BLaER1 treated with 17β-estradiol and CSF1 and Interleukin-3, amounts not matched to agents 10 nM and 100 nM (cell line): Measurements from ENCODE around the gene RD3L.

Source experiments
- H3K27ac ChIP-seq, 11 experiments: shearing (Covaris generic); formaldehyde crosslinking; 2 replicates each; pipeline ENCODE4 v1.8.1; 2022
- H3K27me3 ChIP-seq, 11 experiments: shearing (Covaris generic); formaldehyde crosslinking; 2 replicates each; pipeline ENCODE4 v1.8.1; 2022
- H3K36me3 ChIP-seq, 11 experiments: shearing (Covaris generic); formaldehyde crosslinking; 2 replicates each; pipeline ENCODE4 v1.8.1; 2022
- H3K4me1 ChIP-seq, 10 experiments: shearing (Covaris generic); formaldehyde crosslinking; 2 replicates each; pipeline ENCODE4 v1.8.1; 2022
- H3K4me2 ChIP-seq, 11 experiments: shearing (Covaris generic); formaldehyde crosslinking; 2 replicates each; pipeline ENCODE4 v1.8.1; 2022
- H3K4me3 ChIP-seq, 10 experiments: shearing (Covaris generic); formaldehyde crosslinking; 2 replicates each; pipeline ENCODE4 v1.8.1; 2022
- H3K9ac ChIP-seq, 11 experiments: shearing (Covaris generic); formaldehyde crosslinking; 2 replicates each; pipeline ENCODE4 v1.8.1; 2022
- H3K9me3 ChIP-seq, 11 experiments: shearing (Covaris generic); formaldehyde crosslinking; replicated peaks in 1 of 11; 2 replicates each; pipeline ENCODE4 v1.8.1; 2022
- H4K20me1 ChIP-seq, 11 experiments: shearing (Covaris generic); formaldehyde crosslinking; 2 replicates each; pipeline ENCODE4 v1.8.1; 2022
- Cebpa-rat ChIP-seq, 11 experiments: shearing (Covaris generic); IDR thresholded peaks; 2 replicates each; pipeline ENCODE4 v1.8.1; 2022

The RD3L gene

DNA sequence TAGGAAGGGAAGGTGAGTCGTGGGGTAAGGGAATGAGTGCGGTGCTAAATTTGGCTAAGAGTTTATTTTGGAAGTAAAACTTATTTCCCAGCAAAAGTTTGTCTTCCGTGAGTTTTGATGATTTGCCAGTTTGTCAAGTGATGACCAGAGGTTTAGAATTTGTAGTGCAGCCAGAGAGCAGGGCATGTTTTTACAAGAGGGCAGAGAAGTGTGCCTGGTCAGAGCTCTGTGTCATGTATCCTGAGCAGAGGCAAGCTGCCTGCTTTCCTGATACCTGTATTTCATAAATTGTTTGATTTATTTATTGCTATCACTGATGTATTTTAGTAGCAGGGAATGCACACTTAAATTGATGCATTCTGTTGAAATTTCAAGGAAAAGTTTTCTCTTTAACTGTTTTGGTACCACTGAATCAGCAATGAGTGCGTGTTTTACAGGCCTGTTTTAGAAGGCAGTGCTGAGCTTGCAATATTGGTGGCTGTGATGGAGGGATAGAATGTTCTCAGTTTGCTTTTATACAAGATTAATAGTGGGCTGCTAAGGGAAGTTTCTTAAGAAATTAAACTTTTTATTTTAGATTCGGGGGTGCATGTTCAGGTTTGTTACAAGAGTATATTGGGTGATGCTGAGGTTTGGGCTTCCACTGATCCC lies 19.7 kb upstream of the RD3L start:
- Histone ChIP-seq H3K4me1 (no peaks in the 10 kb centered on the region; a peak in 1 of 20 replicates), H3K9me3 (no peaks in the 10 kb centered on the region), H3K4me3 (no peak overlapping the region), H3K9ac (no peak overlapping the region), H3K36me3 (no peaks in the 10 kb centered on the region), H3K27me3 (no peaks in the 10 kb centered on the region), H4K20me1 (no peaks in the 10 kb centered on the region), H3K27ac (no peak overlapping the region), H3K4me2 (no peak overlapping the region)
- no peak for TF ChIP-seq Cebpa-rat (IDR thresholded peaks at IDR 0.05)

GRCh38 chr14:103960457-103961055 lies 18.2 kb upstream of the RD3L start:
- Histone ChIP-seq H3K4me1 (no peaks in the 10 kb centered on the region; a peak in 1 of 20 replicates), H3K36me3 (no peaks in the 10 kb centered on the region), H3K9ac (no peak overlapping the region), H4K20me1 (no peaks in the 10 kb centered on the region), H3K9me3 (no peaks in the 10 kb centered on the region), H3K4me2 (no peak overlapping the region), H3K4me3 (no peak overlapping the region), H3K27me3 (no peaks in the 10 kb centered on the region), H3K27ac (no peak overlapping the region)
- TF ChIP-seq Cebpa-rat (IDR thresholded peaks at IDR 0.05) = no peak

DNA sequence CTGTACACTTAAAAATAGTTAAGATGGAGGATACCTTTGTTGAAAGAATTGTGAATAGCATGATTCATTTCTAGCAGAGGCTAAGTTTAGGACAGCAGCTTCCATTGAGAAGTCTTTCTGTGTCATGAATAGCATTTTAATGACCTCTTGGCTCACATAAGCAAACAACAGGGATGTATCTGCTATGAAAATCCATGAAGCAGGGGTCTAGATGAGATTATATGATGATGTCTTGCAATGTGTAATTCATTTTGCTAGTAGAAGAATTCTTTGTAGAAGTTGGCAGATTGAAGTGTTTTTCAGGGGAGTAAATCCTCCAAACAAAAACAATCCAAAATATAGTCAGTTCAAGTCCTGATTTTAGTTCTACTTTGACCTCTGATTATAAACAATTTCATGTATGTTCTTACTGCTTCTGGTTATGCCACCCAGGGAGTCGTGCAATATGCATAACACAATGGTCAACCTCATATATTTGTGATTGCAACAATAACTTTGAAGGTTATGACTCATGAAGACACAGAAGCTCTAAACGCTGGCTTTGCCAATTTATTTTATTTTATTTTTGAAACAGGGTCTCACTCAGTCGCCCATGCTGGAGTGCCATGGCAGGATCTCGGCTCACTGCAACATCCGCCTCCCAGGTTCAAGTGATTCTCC lies 6.9 kb upstream of the RD3L start:
- H3K4me3 ChIP-seq = no peak overlapping the region
- H3K27ac ChIP-seq = peak overlapping the region in 2 of 11 experiments; percentile 29 to 48; a peak in 2 of 22 replicates
- H4K20me1 ChIP-seq = no peaks in the 10 kb centered on the region
- no peak overlapping the region for H3K9ac ChIP-seq
- peak overlapping the region in 9 of 11 experiments; percentile 21 to 48 (median 27); a peak in 13 of 22 replicates for H3K4me2 ChIP-seq
- peaks cover 0 to 8% (median 0%) of the 10 kb centered on the region in 11 experiments; a peak in 3 of 22 replicates for H3K36me3 ChIP-seq
- H3K4me1 ChIP-seq = peaks cover 0 to 22% (median 14%) of the 10 kb centered on the region in 10 experiments; a peak in 12 of 20 replicates
- no peak for TF ChIP-seq Cebpa-rat (IDR thresholded peaks at IDR 0.05)
- peaks cover 10 to 30% (median 17%) of the 10 kb centered on the region in 11 experiments; a peak in 21 of 22 replicates for H3K9me3 ChIP-seq
- no peaks in the 10 kb centered on the region for H3K27me3 ChIP-seq

DNA sequence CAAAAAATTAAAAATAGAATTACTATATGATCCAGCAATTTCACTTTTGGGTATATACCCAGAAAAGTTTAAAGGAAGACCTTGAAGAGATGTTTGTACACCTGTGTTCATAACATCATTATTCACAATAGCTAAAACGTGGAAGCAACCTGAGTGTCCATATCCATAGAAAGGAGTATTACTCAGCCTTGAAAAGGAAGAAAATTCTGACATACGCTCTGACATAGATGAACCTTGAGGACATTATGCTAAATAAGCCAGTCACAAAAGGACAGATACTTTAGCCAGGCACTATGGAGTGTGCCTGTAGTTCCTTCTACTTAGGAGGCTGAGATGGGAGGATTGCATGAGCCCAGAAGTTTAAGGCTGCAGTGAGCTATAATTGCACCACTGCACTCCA lies 6.1 kb upstream of the RD3L start:
- no peak for TF ChIP-seq Cebpa-rat (IDR thresholded peaks at IDR 0.05)
- H3K36me3 ChIP-seq = peaks cover 0 to 3% (median 0%) of the 10 kb centered on the region in 11 experiments; a peak in 3 of 22 replicates
- H3K9me3 ChIP-seq = peaks cover 10 to 30% (median 17%) of the 10 kb centered on the region in 11 experiments; a peak in 21 of 22 replicates
- H3K4me3 ChIP-seq = no peak overlapping the region
- no peaks in the 10 kb centered on the region for H4K20me1 ChIP-seq
- no peak overlapping the region; a peak in 1 of 22 replicates for H3K4me2 ChIP-seq
- H3K9ac ChIP-seq = no peak overlapping the region
- no peak overlapping the region for H3K27ac ChIP-seq
- no peaks in the 10 kb centered on the region for H3K27me3 ChIP-seq
- H3K4me1 ChIP-seq = peaks cover 7 to 22% (median 16%) of the 10 kb centered on the region in 10 experiments; a peak in 17 of 20 replicates

- H4K20me1 ChIP-seq = no peaks in the 10 kb centered on the region
- peaks cover 9 to 22% (median 16%) of the 10 kb centered on the region in 10 experiments; a peak in 17 of 20 replicates for H3K4me1 ChIP-seq
- H3K27ac ChIP-seq = no peak overlapping the region
- no peak overlapping the region for H3K4me2 ChIP-seq
- no peaks in the 10 kb centered on the region; a peak in 1 of 22 replicates for H3K36me3 ChIP-seq
- H3K9me3 ChIP-seq = peaks cover 10 to 30% (median 17%) of the 10 kb centered on the region in 11 experiments; a peak in 21 of 22 replicates
- no peak for TF ChIP-seq Cebpa-rat (IDR thresholded peaks at IDR 0.05)
- H3K9ac ChIP-seq = no peak overlapping the region
- H3K4me3 ChIP-seq = no peak overlapping the region
- H3K27me3 ChIP-seq = no peaks in the 10 kb centered on the region
Measured at GRCh38 chr14:103946975-103947374, 4.6 kb upstream of the RD3L start.

GRCh38 chr14:103943673-103944072 lies 1.3 kb upstream of the RD3L start:
- H3K4me1 ChIP-seq = peaks cover 0 to 10% (median 6%) of the 10 kb centered on the region in 10 experiments; a peak in 9 of 20 replicates
- no peaks in the 10 kb centered on the region; a peak in 1 of 22 replicates for H3K36me3 ChIP-seq
- peaks cover 10 to 29% (median 16%) of the 10 kb centered on the region in 11 experiments; a peak in 21 of 22 replicates for H3K9me3 ChIP-seq
- H3K27ac ChIP-seq = no peak overlapping the region
- no peaks in the 10 kb centered on the region for H4K20me1 ChIP-seq
- peak overlapping the region in 7 of 11 experiments; percentile 22 to 41 (median 33); a peak in 11 of 22 replicates for H3K4me2 ChIP-seq
- H3K4me3 ChIP-seq = no peak overlapping the region
- TF ChIP-seq Cebpa-rat (IDR thresholded peaks at IDR 0.05) = no peak
- H3K9ac ChIP-seq = no peak overlapping the region
- no peaks in the 10 kb centered on the region for H3K27me3 ChIP-seq

GRCh38 chr14:103941462-103941861 lies 867 bp downstream of the RD3L start:
- no peak for TF ChIP-seq Cebpa-rat (IDR thresholded peaks at IDR 0.05)
- no peaks in the 10 kb centered on the region; a peak in 1 of 22 replicates for H3K36me3 ChIP-seq
- H3K4me3 ChIP-seq = no peak overlapping the region

DNA sequence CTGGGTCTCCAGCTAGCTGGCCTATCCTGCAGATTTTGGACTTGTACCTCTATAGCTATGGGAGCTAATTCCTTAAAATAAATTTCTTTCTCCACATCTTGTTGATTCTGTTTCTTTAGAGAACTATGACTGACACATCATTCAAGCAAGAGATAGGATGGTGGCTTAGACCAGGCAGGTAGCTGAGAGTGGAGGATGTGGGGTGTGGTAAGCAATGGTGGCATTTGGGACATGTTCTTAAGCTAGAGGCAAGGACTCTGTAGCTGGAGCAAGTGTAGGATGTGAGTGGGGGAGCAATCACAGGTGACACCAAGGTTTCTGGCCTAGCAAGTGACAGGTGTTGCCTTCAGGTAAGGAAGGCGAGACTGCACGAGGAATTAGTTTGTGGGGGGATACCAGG lies 7.2 kb downstream of the RD3L start:
- no peak overlapping the region for H3K9ac ChIP-seq
- H3K4me1 ChIP-seq = peaks cover 0 to 55% (median 33%) of the 10 kb centered on the region in 10 experiments; a peak in 17 of 20 replicates
- TF ChIP-seq Cebpa-rat (IDR thresholded peaks at IDR 0.05) = no peak
- peaks cover 0 to 4% (median 0%) of the 10 kb centered on the region in 11 experiments; a peak in 1 of 22 replicates for H4K20me1 ChIP-seq
- no peak overlapping the region for H3K4me3 ChIP-seq
- no peak overlapping the region for H3K27ac ChIP-seq
- no peaks in the 10 kb centered on the region for H3K9me3 ChIP-seq
- no peaks in the 10 kb centered on the region for H3K36me3 ChIP-seq
- no peaks in the 10 kb centered on the region for H3K27me3 ChIP-seq
- peak overlapping the region in 3 of 11 experiments; percentile 4 to 70 (median 67); a peak in 3 of 22 replicates for H3K4me2 ChIP-seq

More at GRCh38 chr14:103941462-103941861, 867 bp downstream of the RD3L start:
- no peaks in the 10 kb centered on the region for H3K27me3 ChIP-seq
- no peak overlapping the region for H3K9ac ChIP-seq
- H3K27ac ChIP-seq = no peak overlapping the region
- no peak overlapping the region for H3K4me2 ChIP-seq
- peaks cover 0 to 7% (median under 1%) of the 10 kb centered on the region in 11 experiments; a peak in 6 of 22 replicates for H3K9me3 ChIP-seq
- no peaks in the 10 kb centered on the region for H4K20me1 ChIP-seq
- H3K4me1 ChIP-seq = peaks cover 0 to 10% (median 6%) of the 10 kb centered on the region in 10 experiments; a peak in 9 of 20 replicates
